ENCODE results near the gene TICAM2.

GRCh38 chr5:115629903-115630302 is 27.6 kb upstream of the TICAM2 start:
- TF ChIP-seq ZNF384 (IDR thresholded peaks at IDR 0.05), result no peak
- no peak for TF ChIP-seq FOXA1 (IDR thresholded peaks at IDR 0.05)
- TF ChIP-seq CTBP1 (IDR thresholded peaks at IDR 0.05; ENCODE audit: borderline replicate concordance), result no peak
- TF ChIP-seq ELF4 (IDR thresholded peaks at IDR 0.05), result no peak
- no peak for TF ChIP-seq FOXM1 (IDR thresholded peaks at IDR 0.05; ENCODE audit: borderline replicate concordance)
- TF ChIP-seq SUZ12 (IDR thresholded peaks at IDR 0.05), result no peak
- TF ChIP-seq BHLHE40 (IDR thresholded peaks at IDR 0.05; ENCODE audit: borderline replicate concordance), result no peak
- no peak for TF ChIP-seq L3MBTL2 (conservative IDR thresholded peaks at IDR 0.05)
- no peak for TF ChIP-seq LEF1 (IDR thresholded peaks at IDR 0.05; ENCODE audit: borderline replicate concordance)
- TF ChIP-seq SP1 (IDR thresholded peaks at IDR 0.05), result no peak
